Measurements from ENCODE around the gene HOMER2.

- TF ChIP-seq SP1 (IDR thresholded peaks at IDR 0.05) (no peak), ZBTB33 (IDR thresholded peaks at IDR 0.05) (no peak), CTCF (IDR thresholded peaks at IDR 0.05; ENCODE audit: low read depth, low read length, missing input control) (no peak), NR2F2 (IDR thresholded peaks at IDR 0.05) (no peak), MAX (IDR thresholded peaks at IDR 0.05) (no peak), REST (IDR thresholded peaks at IDR 0.05) (no peak), YY1 (IDR thresholded peaks at IDR 0.05) (no peak), JUND (IDR thresholded peaks at IDR 0.05) (no peak), ATF3 (IDR thresholded peaks at IDR 0.05) (no peak), FOXA1 (IDR thresholded peaks at IDR 0.05) (no peak)
Measured at GRCh38 chr15:82894971-82895520, 57.5 kb downstream of the HOMER2 start.
